ENCODE measurements around the gene FGFR2.

FGFR2 gene

DNA sequence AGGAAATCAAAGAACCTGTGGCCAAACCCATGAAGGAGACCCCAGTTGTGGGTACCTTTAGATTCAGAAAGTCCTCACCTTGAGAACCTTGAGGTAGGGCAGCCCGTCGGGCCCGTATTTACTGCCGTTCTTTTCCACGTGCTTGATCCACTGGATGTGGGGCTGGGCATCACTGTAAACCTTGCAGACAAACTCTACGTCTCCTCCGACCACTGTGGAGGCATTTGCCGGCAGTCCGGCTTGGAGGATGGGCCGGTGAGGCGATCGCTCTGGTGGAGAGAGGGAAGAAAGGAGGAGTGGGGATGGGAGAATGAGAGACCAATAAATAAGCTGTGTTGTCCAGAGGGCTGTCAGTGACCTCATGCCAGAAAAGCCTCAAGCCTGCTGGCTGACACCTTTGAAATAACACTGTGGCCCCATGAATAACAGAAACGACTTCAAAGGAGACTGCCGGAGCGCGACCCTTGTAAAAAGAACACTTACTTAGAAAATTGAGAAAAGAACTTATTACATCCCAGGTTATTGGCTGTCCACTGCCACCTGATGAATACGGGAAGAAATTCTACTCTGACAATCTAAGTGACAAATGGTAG is 78.2 kb downstream of the FGFR2 start:
- H3K4me3 ChIP-seq (ENCODE audit: low read depth, low read length) = no peak overlapping the region
- TF ChIP-seq, protein P1, sequence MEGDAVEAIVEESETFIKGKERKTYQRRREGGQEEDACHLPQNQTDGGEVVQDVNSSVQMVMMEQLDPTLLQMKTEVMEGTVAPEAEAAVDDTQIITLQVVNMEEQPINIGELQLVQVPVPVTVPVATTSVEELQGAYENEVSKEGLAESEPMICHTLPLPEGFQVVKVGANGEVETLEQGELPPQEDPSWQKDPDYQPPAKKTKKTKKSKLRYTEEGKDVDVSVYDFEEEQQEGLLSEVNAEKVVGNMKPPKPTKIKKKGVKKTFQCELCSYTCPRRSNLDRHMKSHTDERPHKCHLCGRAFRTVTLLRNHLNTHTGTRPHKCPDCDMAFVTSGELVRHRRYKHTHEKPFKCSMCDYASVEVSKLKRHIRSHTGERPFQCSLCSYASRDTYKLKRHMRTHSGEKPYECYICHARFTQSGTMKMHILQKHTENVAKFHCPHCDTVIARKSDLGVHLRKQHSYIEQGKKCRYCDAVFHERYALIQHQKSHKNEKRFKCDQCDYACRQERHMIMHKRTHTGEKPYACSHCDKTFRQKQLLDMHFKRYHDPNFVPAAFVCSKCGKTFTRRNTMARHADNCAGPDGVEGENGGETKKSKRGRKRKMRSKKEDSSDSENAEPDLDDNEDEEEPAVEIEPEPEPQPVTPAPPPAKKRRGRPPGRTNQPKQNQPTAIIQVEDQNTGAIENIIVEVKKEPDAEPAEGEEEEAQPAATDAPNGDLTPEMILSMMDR (IDR thresholded peaks at IDR 0.05; ENCODE audit: control insufficient read depth, extremely low read depth, insufficient read depth) = no peak
- no peak for DNase-seq (ENCODE audit: low read depth)

DNA sequence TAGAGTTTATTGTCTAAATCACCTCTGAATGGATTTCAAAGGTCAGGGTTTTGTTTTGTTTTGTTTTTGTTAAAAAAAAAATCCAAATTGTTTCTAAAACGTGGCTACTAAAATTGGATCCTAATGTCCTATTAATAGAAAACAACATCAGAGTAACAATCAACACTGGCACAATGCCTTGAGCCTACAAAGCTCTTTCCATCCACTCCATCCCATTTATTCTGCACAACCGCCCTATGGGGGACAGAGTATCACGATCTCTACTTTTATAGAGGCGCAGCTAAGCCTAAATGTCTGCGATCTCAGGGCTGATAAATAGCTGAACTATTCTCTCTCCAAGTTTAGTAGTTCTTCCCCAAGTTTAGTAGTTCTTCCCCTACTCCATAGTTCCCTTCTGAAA is 78.8 kb downstream of the FGFR2 start:
- no peak for DNase-seq (ENCODE audit: low read depth)
- H3K4me3 ChIP-seq (ENCODE audit: low read depth, low read length) = no peak overlapping the region
- TF ChIP-seq, protein P1 (IDR thresholded peaks at IDR 0.05; ENCODE audit: control insufficient read depth, extremely low read depth, insufficient read depth) = no peak

DNA sequence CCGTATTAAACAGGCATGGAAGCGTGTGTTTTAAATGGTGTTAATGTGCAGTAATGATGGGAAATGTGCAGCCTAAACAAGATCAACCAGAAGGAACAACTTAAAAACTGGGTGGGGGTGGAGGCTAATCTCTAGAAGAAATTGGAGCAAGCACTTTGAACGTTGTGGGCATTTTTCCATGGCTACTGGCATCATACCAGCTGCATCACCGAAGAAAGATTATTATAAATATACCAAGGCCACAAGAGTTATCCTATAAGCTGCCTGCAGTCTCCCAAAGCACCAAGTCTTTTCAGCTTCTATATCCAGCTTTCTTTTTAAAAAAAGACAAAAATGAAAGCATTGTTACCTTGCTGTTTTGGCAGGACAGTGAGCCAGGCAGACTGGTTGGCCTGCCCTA is 79.9 kb downstream of the FGFR2 start:
- TF ChIP-seq, protein P1 (IDR thresholded peaks at IDR 0.05; ENCODE audit: control insufficient read depth, extremely low read depth, insufficient read depth) = no peak
- DNase-seq (ENCODE audit: low read depth) = no peak
- H3K4me3 ChIP-seq (ENCODE audit: low read depth, low read length) = no peak overlapping the region

DNA sequence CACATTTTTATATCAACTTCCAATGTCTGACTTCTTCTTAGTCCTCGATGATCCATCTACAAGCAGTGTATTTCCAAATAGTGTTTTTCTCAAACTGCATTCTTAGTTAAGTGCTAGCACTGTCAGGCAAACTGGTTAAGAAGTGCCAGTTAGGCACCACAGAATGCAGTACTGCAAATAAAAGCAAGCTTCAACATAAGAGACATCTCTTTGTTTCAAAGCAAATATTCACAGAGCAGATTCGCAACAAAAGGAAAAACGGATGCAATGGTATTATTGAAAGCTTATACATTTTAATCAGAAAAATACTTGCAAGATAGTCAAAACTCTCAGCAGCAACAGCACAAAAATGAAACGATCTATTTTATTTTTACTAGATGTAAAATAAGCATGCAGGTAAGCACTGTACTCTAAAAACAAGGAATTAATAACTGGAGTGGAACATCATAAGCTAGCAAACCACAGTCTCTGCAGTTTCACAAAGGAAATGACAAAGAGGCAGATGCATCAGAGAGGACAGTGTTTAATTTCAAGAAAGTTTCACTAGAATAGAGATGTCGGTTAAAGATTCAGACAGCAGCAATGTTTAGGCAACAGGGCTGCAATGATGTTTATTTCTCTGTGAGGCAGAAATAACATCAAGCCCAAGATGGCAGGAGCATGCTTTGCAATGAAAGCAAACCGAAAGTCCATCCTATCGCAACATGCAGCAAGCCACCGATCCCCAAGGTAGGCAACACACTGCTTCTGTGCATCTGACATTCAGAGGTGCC is 82.0 kb downstream of the FGFR2 start:
- DNase-seq (ENCODE audit: low read depth) = no peak
- TF ChIP-seq, protein P1 (IDR thresholded peaks at IDR 0.05; ENCODE audit: control insufficient read depth, extremely low read depth, insufficient read depth) = no peak
- H3K4me3 ChIP-seq (ENCODE audit: low read depth, low read length) = no peak overlapping the region

DNA sequence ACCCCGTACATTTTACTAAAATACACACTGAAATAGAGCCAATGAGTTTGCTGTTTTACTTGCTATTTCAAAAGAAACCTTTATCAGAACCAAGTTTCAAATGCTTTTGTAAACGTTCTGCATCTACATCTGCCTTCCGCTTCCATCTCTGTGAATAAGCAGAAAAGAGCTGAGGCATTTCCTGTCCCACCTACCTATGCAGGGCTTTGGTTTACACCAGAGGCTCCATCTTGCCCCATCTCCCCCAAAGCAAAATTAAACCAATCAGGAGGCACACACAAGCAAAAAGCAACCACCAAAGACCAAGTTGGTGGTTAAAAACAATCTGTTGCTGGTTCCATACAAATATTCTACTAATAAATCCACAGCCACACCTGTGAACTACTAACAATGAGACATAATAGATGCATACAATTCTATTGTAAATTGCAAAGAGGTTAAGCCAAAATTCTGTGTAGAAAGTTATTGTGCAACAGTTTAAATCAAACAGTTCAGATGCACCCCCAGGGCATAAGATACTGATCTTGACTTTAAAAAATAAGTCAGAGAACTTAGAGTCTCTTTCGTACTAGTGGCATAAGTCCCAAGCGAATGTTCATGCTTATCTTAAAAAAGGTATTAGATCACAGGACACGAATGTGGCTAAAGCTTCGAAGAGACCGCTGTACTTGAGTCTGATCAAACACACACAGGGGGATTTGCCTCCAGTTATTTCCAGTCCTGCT is 83.9 kb downstream of the FGFR2 start:
- DNase-seq (ENCODE audit: low read depth) = no peak
- no peak overlapping the region for H3K4me3 ChIP-seq (ENCODE audit: low read depth, low read length)
- TF ChIP-seq, protein P1 (IDR thresholded peaks at IDR 0.05; ENCODE audit: control insufficient read depth, extremely low read depth, insufficient read depth) = no peak

DNA sequence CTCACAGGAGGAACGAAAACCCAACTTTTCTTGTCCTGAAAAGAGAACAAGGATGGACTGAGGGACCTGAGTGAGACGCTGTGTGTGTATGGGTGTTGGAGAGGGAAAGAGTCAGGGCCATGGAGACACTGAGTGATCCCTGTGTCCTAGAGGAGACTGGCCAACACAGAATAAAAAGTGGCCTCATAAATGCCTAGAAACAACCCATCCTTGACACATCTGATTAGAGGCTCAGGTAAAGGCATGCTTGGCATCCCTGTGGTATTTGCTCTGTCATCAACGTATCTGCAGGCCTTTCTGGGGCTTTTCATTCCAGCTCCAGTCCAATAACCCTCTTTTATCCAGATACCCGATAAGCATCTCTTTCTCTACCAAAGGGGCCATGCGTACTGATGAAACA is 86.3 kb downstream of the FGFR2 start:
- DNase-seq (ENCODE audit: low read depth) = no peak
- no peak overlapping the region for H3K4me3 ChIP-seq (ENCODE audit: low read depth, low read length)
- TF ChIP-seq, protein P1 (IDR thresholded peaks at IDR 0.05; ENCODE audit: control insufficient read depth, extremely low read depth, insufficient read depth) = no peak
